Neural progenitor cell (in vitro differentiated cells): ENCODE measurements around the gene CDKN2B. TPM values are rescaled to one million over a fixed set of nuclear protein-coding genes. Genes with fewer than 3 reads are reported as not detected.

ENCODE experiments used
- DNase-seq: peaks from one replicate; pipeline ENCODE4 v3.0.0-alpha.2; 2016; ENCODE audit warnings: low spot score
- H2AFZ ChIP-seq: fragments of 200-600 bp; sonication (generic); replicated peaks from 2 replicates; pipeline ENCODE4 v1.6.1; 2016; ENCODE audit warnings: antibody characterized with exemption
- H3F3A ChIP-seq: fragments of 200-600 bp; sonication (generic); 2 replicates; pipeline ENCODE4 v1.6.1; 2016; ENCODE audit warnings: antibody characterized with exemption, low read depth
- H3K27ac ChIP-seq: fragments of 200-600 bp; sonication (generic); 2 replicates; pipeline ENCODE4 v1.5.1; 2016; ENCODE audit warnings: mild to moderate bottlenecking
- H3K27me3 ChIP-seq: fragments of 200-600 bp; sonication (generic); 2 replicates; pipeline ENCODE4 v1.6.1; 2016; ENCODE audit warnings: mild to moderate bottlenecking, moderate library complexity
- H3K36me3 ChIP-seq: fragments of 200-600 bp; sonication (generic); 2 replicates; pipeline ENCODE4 v1.5.1; 2016
- H3K4me1 ChIP-seq: fragments of 200-600 bp; sonication (generic); 2 replicates; pipeline ENCODE4 v1.6.1; 2016; ENCODE audit warnings: mixed run types
- H3K4me2 ChIP-seq: fragments of 200-600 bp; sonication (generic); 2 replicates; pipeline ENCODE4 v1.6.1; 2016
- H3K4me3 ChIP-seq: fragments of 200-600 bp; sonication (generic); 2 replicates; pipeline ENCODE4 v1.5.1; 2016
- H3K79me2 ChIP-seq: fragments of 200-600 bp; sonication (generic); 2 replicates; pipeline ENCODE4 v1.6.1; 2016; ENCODE audit warnings: low read depth
- H3K9ac ChIP-seq: fragments of 200-600 bp; sonication (generic); 2 replicates; pipeline ENCODE4 v1.6.1; 2016
- H3K9me3 ChIP-seq: fragments of 200-600 bp; sonication (generic); 2 replicates; pipeline ENCODE4 v1.5.1; 2016; ENCODE audit warnings: low read depth
- H4K20me1 ChIP-seq: fragments of 200-600 bp; sonication (generic); 2 replicates; pipeline ENCODE4 v1.6.1; 2016; ENCODE audit warnings: low read depth
- H3K27ac Mint-ChIP-seq: 3 replicates; pipeline ENCODE4 v1.8.0; 2021; ENCODE audit warnings: mixed read lengths
- H3K27me3 Mint-ChIP-seq: 2 replicates; pipeline ENCODE4 v1.8.0; 2022; ENCODE audit warnings: low read depth, mild to moderate bottlenecking, inconsistent platforms, moderate library complexity, mixed read lengths; ENCODE audit not compliant: insufficient read depth
- H3K36me3 Mint-ChIP-seq: 3 replicates; pipeline ENCODE4 v1.8.0; 2021; ENCODE audit warnings: mixed read lengths
- H3K4me1 Mint-ChIP-seq: 3 replicates; pipeline ENCODE4 v1.8.0; 2021; ENCODE audit warnings: mixed read lengths
- H3K4me3 Mint-ChIP-seq: 3 replicates; pipeline ENCODE4 v1.8.0; 2021; ENCODE audit warnings: mild to moderate bottlenecking, moderate library complexity, mixed read lengths
- H3K9me3 Mint-ChIP-seq: 3 replicates; pipeline ENCODE4 v1.8.0; 2020; ENCODE audit warnings: mixed read lengths
- EZH2 ChIP-seq: fragments of 200-600 bp; sonication (generic); IDR thresholded peaks from 2 replicates; pipeline ENCODE4 v1.6.1; 2017; ENCODE audit warnings: antibody characterized with exemption, mild to moderate bottlenecking, moderate library complexity
- EZH2phosphoT487 ChIP-seq: fragments of 200-600 bp; sonication (generic); IDR thresholded peaks from 2 replicates; pipeline ENCODE4 v1.6.1; 2017; ENCODE audit warnings: antibody characterized with exemption
- total RNA-seq: library from RNA; depleted of rRNA; stranded (reverse); fragments of >200 nt; gene quantifications from 2 replicates; pipeline ENCODE4 v1.2.3, GENCODE V29; 2015; ENCODE audit warnings: low replicate concordance
- TF ChIP-seq, protein P1 (sequence below): fragments of 200-600 bp; sonication (generic); IDR thresholded peaks from 2 replicates; pipeline ENCODE4 v1.5.1; 2017; ENCODE audit warnings: antibody characterized with exemption, mild to moderate bottlenecking

Gene CDKN2B
- total RNA-seq, 1 donor from 2014 or later, result 0.07 TPM

DNA sequence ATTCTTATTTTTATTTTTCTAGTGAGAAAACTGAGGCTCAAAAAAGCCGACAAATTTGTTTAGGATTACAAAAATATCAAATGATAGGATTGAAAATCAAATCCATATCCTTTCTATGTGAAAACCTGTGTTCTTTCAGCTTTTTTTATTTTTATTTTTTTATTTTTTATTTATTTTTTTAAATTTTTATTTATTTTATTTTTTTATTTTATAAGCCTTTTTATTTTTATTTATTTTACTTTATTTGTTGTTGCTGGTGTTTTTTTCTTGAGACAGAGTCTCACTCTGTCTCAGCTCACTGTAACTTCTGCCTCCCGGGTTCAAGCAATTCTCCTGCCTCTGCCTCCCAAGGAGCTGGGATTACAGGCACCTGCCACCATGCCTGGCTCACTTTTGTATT is 45.4 kb upstream of the CDKN2B start:
- Histone ChIP-seq H3K9ac (no peak overlapping the region), H3K4me3 (no peak overlapping the region), H3K79me2 (no peaks in the 10 kb centered on the region), H3K9me3 (no peaks in the 10 kb centered on the region), H3F3A (no peaks in the 10 kb centered on the region), H2AFZ (no peak overlapping the region), H3K27ac (no peak overlapping the region), H3K4me2 (no peak overlapping the region), H4K20me1 (no peaks in the 10 kb centered on the region), H3K4me1 (peaks cover 8% of the 10 kb centered on the region), H3K27me3 (no peaks in the 10 kb centered on the region), H3K36me3 (no peaks in the 10 kb centered on the region)
- no peak for DNase-seq
- Mint-ChIP-seq H3K9me3 (peaks cover 2% of the 10 kb centered on the region), H3K27ac (no peak overlapping the region), H3K4me3 (no peak overlapping the region), H3K27me3 (no peaks in the 10 kb centered on the region), H3K4me1 (peaks cover 12% of the 10 kb centered on the region), H3K36me3 (no peaks in the 10 kb centered on the region)
- TF ChIP-seq EZH2, result no peak
- TF ChIP-seq, protein P1, sequence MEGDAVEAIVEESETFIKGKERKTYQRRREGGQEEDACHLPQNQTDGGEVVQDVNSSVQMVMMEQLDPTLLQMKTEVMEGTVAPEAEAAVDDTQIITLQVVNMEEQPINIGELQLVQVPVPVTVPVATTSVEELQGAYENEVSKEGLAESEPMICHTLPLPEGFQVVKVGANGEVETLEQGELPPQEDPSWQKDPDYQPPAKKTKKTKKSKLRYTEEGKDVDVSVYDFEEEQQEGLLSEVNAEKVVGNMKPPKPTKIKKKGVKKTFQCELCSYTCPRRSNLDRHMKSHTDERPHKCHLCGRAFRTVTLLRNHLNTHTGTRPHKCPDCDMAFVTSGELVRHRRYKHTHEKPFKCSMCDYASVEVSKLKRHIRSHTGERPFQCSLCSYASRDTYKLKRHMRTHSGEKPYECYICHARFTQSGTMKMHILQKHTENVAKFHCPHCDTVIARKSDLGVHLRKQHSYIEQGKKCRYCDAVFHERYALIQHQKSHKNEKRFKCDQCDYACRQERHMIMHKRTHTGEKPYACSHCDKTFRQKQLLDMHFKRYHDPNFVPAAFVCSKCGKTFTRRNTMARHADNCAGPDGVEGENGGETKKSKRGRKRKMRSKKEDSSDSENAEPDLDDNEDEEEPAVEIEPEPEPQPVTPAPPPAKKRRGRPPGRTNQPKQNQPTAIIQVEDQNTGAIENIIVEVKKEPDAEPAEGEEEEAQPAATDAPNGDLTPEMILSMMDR, result no peak
- no peak for TF ChIP-seq EZH2phosphoT487

DNA sequence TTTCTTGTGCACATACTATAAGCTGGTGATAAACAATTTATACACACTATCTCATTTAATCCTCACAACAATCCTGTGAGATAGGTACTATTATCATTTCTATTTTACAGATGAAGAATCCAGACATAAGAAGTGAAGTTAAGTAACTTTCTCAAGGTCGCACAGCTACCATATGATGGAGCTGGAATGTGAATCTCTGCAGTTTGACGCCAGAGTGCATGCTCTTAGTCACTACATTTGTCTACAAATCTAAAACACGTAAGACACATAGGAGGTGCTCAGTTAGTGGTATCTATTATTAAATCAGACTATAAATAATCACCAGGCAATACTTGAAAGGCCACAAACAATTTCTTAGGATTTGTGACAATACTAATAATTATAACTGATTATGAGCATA is 45.0 kb upstream of the CDKN2B start:
- Mint-ChIP-seq H3K27ac (no peak overlapping the region), H3K4me3 (no peak overlapping the region), H3K9me3 (peaks cover 2% of the 10 kb centered on the region), H3K27me3 (no peaks in the 10 kb centered on the region), H3K4me1 (peaks cover 12% of the 10 kb centered on the region), H3K36me3 (no peaks in the 10 kb centered on the region)
- no peaks in the 10 kb centered on the region for H3K36me3 ChIP-seq
- H3K4me3 ChIP-seq, result no peak overlapping the region
- no peak for DNase-seq
- no peak overlapping the region for H2AFZ ChIP-seq
- no peak for TF ChIP-seq EZH2phosphoT487
- H4K20me1 ChIP-seq, result no peaks in the 10 kb centered on the region
- H3K4me2 ChIP-seq, result no peak overlapping the region
- no peaks in the 10 kb centered on the region for H3K27me3 ChIP-seq
- no peaks in the 10 kb centered on the region for H3F3A ChIP-seq
- peaks cover 8% of the 10 kb centered on the region for H3K4me1 ChIP-seq
- H3K79me2 ChIP-seq, result no peaks in the 10 kb centered on the region
- H3K9ac ChIP-seq, result no peak overlapping the region
- no peak overlapping the region for H3K27ac ChIP-seq
- no peaks in the 10 kb centered on the region for H3K9me3 ChIP-seq

DNA sequence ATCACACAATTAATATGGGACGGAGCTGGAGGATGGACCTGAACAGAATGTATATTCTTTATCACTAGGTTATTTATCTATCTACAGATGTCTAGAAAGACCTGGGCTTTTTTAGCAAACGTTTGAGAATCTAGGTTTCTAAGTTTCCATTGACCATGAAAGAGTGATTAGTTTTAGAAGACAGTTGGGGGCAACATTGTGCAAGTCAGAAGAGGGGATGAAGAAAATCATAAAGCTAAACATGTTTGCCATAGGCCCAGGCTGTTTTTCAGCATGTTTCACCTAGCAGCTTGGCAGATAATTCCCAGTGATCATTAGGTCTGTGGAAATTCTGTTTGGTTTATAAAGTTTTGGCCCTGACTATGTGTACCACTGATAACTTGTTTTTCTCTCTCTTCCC is 44.1 kb upstream of the CDKN2B start:
- DNase-seq, result no peak
- H2AFZ ChIP-seq, result no peak overlapping the region
- no peaks in the 10 kb centered on the region for H4K20me1 ChIP-seq
- H3K27ac ChIP-seq, result no peak overlapping the region
- H3K36me3 ChIP-seq, result no peaks in the 10 kb centered on the region
- no peak overlapping the region for H3K9ac ChIP-seq
- H3K27me3 ChIP-seq, result no peaks in the 10 kb centered on the region
- peaks cover 8% of the 10 kb centered on the region for H3K4me1 ChIP-seq
- H3K4me3 Mint-ChIP-seq, result no peak overlapping the region
- H3K4me3 ChIP-seq, result no peak overlapping the region
- H3F3A ChIP-seq, result no peaks in the 10 kb centered on the region
- no peak overlapping the region for H3K27ac Mint-ChIP-seq
- no peak overlapping the region for H3K4me2 ChIP-seq
- no peaks in the 10 kb centered on the region for H3K27me3 Mint-ChIP-seq
- H3K4me1 Mint-ChIP-seq, result peaks cover 12% of the 10 kb centered on the region
- no peaks in the 10 kb centered on the region for H3K79me2 ChIP-seq
- TF ChIP-seq, protein P1, result no peak
- TF ChIP-seq EZH2 (no peak), EZH2phosphoT487 (no peak)
- H3K9me3 ChIP-seq, result no peaks in the 10 kb centered on the region
- H3K9me3 Mint-ChIP-seq, result no peaks in the 10 kb centered on the region
- H3K36me3 Mint-ChIP-seq, result no peaks in the 10 kb centered on the region

DNA sequence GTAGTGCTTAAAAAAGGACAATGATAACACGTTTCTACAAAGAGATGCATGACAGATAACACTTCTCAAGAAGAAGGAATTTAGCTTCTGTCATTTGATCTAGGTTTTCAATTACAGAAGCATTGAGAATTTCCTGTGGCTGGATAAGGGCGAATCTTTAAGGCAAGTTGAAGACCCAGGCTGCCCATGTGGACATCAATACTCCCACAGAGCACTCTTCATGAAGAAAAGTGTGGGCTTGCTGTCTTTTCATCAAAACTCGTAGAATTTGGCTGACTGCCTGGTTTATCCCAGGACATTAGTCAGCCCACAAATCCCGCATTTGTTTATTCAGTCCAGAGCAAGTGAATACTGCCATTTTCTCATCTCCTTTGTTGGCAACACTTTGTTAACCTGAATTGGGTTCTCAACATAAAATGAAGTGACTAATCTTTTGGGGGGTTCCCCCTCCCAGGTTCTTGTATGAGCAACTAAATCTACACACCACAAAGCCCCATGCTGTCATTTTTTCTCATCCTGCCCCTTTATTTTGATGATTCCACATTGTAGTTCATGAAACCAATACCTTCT is 43.4 kb upstream of the CDKN2B start:
- H3K27ac Mint-ChIP-seq, result no peak overlapping the region
- TF ChIP-seq, protein P1, result no peak
- TF ChIP-seq EZH2 (no peak), EZH2phosphoT487 (no peak)

More for the DNA sequence above, 43.4 kb upstream of the CDKN2B start:
- H4K20me1 ChIP-seq, result no peaks in the 10 kb centered on the region
- no peaks in the 10 kb centered on the region for H3K27me3 Mint-ChIP-seq
- H3K4me1 Mint-ChIP-seq, result peaks cover 12% of the 10 kb centered on the region
- no peak overlapping the region for H3K4me3 ChIP-seq
- H3K4me1 ChIP-seq, result peaks cover 8% of the 10 kb centered on the region
- H3K4me2 ChIP-seq, result no peak overlapping the region
- no peak overlapping the region for H3K27ac ChIP-seq
- no peaks in the 10 kb centered on the region for H3F3A ChIP-seq
- H3K9ac ChIP-seq, result no peak overlapping the region
- H3K79me2 ChIP-seq, result no peaks in the 10 kb centered on the region
- no peak overlapping the region for H2AFZ ChIP-seq
- DNase-seq, result peak; percentile 34
- H3K27me3 ChIP-seq, result no peaks in the 10 kb centered on the region
- H3K9me3 ChIP-seq, result no peaks in the 10 kb centered on the region
- no peaks in the 10 kb centered on the region for H3K9me3 Mint-ChIP-seq
- H3K36me3 Mint-ChIP-seq, result no peaks in the 10 kb centered on the region
- no peak overlapping the region for H3K4me3 Mint-ChIP-seq
- no peaks in the 10 kb centered on the region for H3K36me3 ChIP-seq
